ENCODE data around the gene SCN3B.
"Not testable (repeated sequence)": the region's sequence is repeated elsewhere in the genome, so short reads cannot be mapped to it uniquely, and the experiment has no call there.

Gene SCN3B, protein sequence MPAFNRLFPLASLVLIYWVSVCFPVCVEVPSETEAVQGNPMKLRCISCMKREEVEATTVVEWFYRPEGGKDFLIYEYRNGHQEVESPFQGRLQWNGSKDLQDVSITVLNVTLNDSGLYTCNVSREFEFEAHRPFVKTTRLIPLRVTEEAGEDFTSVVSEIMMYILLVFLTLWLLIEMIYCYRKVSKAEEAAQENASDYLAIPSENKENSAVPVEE

GRCh38 chr11:123654566-123655081 lies at the start of gene SCN3B:
SCN3B (minus strand) TSS chr11:123654624; CDS start chr11:123653801, 823 bp downstream.
- no peak for DNase-seq (ENCODE audit: low read depth in 2 of 2)

GRCh38 chr11:123702696-123703095 lies 48.3 kb upstream of the SCN3B start:
- no peak for DNase-seq (ENCODE audit: low read depth in 2 of 2)

GRCh38 chr11:123702139-123702538 lies 47.7 kb upstream of the SCN3B start:
- no peak for DNase-seq (ENCODE audit: low read depth in 2 of 2)

- DNase-seq (ENCODE audit: low read depth in 2 of 2): no peak
Observed at GRCh38 chr11:123700772-123701171, 46.3 kb upstream of the SCN3B start.

DNA sequence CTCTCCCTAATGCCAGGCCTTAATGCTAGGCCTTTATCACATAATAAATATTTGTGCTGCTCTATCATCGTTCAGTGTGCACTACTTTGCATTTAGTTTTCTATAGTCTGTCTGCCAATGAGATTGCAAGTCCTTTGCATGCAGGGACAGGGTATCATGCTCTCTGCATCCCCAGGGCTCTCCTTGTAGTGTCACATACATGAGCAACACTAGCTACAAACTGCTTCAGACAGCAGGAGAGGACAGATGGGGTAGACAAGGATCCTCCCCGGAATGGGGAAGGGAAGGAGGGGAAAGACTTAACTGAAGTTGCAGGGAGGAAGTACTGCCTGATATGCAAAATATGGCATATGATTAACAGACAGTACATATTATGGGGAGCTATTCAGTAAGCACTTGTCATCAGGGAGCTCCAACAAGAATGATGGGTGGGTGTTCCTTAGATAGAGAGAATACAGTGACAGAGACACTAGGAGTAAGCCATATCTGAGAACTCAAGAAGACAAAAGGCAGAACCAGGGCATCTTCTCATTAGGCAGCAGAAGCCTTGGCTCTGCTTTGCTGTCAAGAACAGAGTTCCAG lies 44.2 kb upstream of the SCN3B start:
- DNase-seq (ENCODE audit: low read depth in 2 of 2): no peak

- no peak for DNase-seq (ENCODE audit: low read depth in 2 of 2)
Observed at GRCh38 chr11:123696183-123696582, 41.8 kb upstream of the SCN3B start.

DNA sequence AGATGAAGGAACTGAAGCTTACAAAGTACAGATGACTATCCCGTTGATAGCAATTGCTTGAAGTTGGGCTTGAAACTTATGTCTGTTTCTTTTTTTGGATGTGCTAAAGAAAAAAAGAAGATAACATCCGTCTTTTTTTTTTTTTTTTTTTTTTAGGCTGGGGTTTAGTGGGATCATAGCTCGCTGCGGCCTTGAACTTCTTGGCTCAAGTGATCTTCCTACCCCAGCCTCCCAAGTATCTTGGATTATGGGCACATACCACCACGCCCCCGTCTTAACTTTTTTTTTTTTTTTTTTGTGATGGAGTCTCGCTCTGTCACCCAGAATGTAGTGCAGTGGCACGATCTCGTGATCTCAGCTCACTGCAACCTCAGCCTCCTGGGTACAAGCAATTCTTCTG lies 40.8 kb upstream of the SCN3B start:
- DNase-seq (ENCODE audit: low read depth in 2 of 2): no peak

GRCh38 chr11:123694551-123694950 lies 40.1 kb upstream of the SCN3B start:
- DNase-seq (ENCODE audit: low read depth in 2 of 2): no peak

DNA sequence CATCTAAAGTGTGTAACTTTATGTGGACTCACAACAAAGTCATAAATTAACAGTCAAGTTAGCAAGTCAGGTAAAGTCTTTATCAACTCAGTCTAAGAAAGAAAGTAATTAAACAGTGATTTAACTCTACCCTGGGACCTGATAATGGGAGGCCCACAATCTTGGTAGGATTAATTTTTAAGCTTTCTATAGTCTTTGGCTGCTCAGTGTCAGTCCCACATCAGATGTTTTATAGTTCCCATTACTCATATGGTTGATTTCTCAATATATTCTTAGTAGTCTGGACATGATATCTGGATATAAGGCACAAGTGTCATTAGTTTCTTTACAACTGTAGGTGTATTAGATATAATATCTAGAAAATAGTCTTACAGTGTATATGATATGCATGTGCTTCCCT lies 38.5 kb upstream of the SCN3B start:
- DNase-seq (ENCODE audit: low read depth in 2 of 2): no peak

DNA sequence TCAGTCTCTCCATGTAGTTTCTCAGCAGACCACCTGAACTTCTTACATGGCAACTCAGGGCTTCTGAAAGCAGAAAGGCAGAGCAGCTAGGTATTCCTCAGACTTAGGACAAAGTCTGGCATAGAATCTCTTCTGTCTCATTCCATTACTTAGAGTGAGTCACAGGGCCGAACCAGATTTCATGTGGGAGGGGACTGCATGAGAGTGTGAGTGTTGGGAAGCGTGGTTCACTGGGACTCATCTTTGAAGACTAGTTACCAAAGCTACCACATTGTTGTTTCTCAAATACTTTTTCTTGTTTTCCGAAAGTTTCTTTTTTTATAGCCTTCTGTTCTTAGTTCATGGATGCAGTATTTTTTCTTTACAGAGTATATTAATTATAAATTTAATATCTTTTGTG lies 36.1 kb upstream of the SCN3B start:
- DNase-seq (ENCODE audit: low read depth in 2 of 2): no peak

- no peak for DNase-seq (ENCODE audit: low read depth in 2 of 2)
Observed at GRCh38 chr11:123684601-123685000, 30.2 kb upstream of the SCN3B start.

DNA sequence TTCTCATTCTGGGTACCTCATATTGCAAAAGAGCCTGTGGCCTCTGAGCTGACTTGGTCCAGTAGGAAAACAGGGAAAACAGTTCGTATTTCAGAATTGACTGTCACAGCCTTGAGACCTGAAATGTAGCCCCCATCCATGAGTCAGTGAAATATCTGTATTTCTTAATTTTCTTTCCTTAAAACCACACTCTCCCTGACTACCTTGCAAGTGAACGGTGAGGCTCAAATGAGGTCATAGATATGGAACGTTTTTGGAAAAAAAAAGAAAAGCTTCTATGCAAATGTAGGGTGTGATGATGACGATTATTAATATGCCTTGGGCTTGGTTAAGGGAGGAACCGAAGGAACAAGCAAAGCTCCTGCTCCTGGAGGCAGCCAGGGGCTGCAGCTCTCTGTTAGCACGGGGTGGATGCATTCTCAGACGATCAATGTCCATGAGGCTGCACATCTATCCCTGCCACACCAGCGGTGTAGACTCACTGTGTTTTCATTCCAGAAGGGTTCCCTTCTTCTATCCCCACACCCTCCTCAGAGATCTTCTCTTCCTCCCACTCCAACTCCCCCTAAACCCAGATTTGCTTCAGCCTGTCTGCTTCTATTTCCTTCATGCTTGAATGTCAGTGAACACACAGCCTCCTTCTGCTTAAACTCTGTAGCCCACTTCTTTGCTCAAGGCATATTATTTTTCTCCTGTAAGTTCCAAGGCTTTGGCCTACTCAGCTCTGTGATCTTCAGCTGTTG lies 29.2 kb upstream of the SCN3B start:
- DNase-seq (ENCODE audit: low read depth in 2 of 2): no peak

DNA sequence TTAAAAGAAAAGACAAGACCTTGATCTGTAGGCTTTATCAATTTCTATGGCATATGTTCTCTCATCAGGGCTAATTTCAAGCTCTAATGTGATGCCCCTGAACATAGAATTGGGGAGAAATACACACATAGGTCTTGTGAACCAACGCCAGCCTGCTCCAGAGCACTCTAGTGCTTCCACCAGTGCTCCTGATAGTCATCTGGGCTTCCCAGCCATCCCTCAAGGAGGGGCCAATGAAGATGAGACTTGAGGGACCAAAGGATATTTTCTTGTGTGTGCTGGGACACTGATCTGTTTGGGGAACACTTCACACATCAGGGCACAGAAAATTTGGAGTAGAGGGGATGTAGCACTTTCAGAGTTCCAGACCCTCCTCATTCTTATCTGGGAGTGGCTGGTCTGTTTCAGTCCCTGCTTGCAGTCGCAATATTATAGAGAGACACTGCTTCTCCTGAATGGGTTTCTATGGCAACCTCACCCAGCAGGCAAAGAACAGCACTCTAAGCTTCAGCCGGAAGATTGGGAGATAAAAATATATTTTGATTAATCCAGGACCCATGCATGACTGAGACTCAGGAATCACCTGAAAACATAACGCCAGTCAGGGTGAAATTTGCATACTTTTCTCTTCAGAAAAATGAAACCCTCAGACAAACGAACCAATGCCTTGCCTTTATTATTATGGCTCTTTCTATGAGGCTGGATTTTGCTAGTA lies 28.4 kb upstream of the SCN3B start:
- DNase-seq (ENCODE audit: low read depth in 2 of 2): no peak

- DNase-seq (ENCODE audit: low read depth in 2 of 2): no peak
Observed at GRCh38 chr11:123681030-123681429, 26.6 kb upstream of the SCN3B start.

DNA sequence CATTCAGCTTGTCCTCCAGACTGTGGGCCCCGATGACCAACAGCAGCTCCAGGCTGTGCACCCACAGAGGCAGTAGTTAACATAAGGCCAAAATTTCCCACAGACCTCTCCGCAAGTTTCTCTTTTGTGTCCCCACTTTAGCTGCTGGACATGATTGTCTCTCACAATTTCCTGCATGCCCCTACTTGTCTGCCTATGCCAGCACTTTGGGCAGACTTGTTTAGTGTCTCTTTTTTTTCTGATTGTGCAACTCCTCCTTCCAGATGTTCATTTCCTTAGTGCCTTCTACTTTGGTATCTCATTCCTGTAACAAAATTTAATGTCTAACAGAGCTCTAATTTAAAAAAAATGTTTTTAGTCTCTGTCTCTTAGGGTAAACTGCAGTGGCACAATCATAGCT lies 23.8 kb upstream of the SCN3B start:
- no peak for DNase-seq (ENCODE audit: low read depth in 2 of 2)

DNA sequence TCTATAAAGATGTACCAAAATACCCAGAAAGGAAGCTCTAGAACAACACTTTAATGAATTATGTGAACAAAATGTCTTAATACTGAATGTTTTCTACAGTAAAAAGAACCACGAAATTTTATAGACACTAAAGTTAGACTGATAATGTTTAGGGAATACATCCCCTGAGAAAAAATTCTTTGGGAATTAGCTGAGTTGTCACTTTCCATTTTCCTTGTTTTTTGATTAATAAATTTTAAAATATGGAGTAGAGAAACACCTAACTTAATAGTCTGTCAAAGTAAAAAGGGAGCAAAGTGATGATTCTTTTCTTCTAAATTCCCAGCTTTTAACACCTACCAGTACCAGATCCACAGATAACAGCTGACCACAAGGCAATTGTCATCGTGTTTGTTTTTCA lies 23.1 kb upstream of the SCN3B start:
- DNase-seq (ENCODE audit: low read depth in 2 of 2): no peak

DNA sequence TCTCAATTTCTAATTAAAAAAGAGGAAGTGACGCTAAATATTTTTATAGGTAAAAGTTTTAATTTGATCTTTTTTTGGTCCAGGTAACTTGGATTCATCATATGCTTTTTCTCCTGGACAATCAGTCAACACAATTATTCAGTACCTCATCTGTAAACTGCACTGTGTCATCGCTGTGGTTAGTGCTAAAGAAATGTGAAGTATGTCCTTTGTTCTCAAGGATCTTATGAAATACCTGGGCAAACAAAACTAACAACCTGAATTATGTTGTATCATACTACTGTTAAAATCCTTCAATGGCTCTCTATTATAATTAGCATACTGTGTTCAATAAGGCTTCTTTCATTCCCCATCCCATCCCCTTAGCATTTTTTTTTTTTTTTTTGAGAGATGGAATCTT lies 19.9 kb upstream of the SCN3B start:
- no peak for DNase-seq (ENCODE audit: low read depth in 2 of 2)

DNA sequence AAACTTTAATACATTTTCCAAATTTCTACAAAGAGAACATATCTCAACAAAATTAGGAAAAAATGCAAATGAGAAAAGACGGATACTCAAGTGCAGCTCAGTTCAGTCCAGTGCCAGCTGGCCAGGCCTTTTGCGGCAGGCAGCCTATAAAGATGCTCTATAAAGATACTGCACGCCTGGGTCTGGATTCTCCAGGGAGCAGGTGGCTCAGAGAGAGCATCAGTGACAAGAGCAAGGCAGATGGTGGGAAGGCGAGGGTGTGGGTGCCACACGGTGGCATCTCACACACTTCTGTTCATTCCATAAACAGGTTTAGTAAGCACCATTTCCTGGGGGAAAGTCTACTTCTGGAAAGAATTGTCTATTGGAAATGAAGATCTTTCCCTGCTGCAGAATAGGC lies 18.1 kb upstream of the SCN3B start:
- DNase-seq (ENCODE audit: low read depth in 2 of 2): no peak

DNA sequence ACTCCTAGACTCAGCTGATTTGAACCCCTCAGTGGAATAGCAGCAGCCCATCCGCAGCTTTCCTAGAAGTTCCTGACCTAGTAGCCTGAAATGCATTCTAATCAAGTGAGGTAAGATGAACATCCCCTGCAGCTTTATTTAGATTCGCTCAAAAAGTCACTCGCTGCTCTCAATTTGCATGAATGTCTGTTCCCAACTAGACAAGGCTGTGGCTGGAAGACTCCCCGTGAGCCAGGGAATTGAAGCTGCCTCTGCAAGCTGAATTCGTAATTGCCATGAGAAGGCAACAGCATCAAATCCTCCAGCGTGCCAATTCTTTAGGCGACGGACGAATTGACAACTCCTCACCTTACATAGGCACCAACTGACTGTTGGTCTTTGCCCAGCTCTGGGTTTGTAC lies 17.1 kb upstream of the SCN3B start:
- no peak for DNase-seq (ENCODE audit: low read depth in 2 of 2)

DNA sequence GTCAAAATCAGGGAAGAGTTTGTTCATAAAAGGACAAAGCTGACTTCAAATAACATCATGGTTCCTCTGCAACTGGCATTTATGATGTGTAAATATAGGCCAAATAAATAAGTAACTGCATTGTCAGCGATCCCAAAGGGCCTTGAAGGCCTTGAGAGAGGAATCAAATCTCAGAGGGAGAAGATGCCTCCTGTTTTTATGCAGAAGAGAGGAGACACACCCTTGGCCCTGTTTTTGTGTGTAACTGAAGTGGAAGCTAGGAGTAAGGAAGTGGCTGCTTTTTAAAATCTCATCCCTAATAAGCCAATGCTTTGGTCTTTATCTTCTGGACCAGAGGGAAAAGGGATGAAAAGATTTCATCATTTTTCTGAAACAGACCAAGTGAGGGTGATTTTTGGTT lies 15.7 kb upstream of the SCN3B start:
- DNase-seq (ENCODE audit: low read depth in 2 of 2): no peak

GRCh38 chr11:123665306-123665705 lies 10.9 kb upstream of the SCN3B start:
- no peak for DNase-seq (ENCODE audit: low read depth in 2 of 2)

GRCh38 chr11:123659965-123660364 lies 5.5 kb upstream of the SCN3B start:
- not testable (repeated sequence) for DNase-seq (ENCODE audit: low read depth in 2 of 2)
